Measurements from ENCODE around the gene FUS. TPM values are rescaled to one million over a fixed set of nuclear protein-coding genes. Genes with fewer than 3 reads are reported as not detected.

The FUS gene
- total and polyA plus RNA-seq, 3 experiments from 2014 or later: 163 to 671 (median 621) TPM

- no peak overlapping the region for H3K27ac ChIP-seq (ENCODE audit: low read depth, low read length)
- Mint-ChIP-seq H3K27ac (peak overlapping the region; percentile 21 to 96 (median 74)), H3K27me3 (peaks cover 0 to 8% of the 10 kb centered on the region in 2 donors), H3K4me3 (peak overlapping the region; percentile 90 to 100 (median 97)), H3K4me1 (peaks cover 76 to 83% (median 80%) of the 10 kb centered on the region in 3 donors), H3K36me3 (peaks cover 30 to 83% (median 40%) of the 10 kb centered on the region in 3 donors), H3K9me3 (peaks cover 0 to 3% (median 0%) of the 10 kb centered on the region in 5 donors)
- peaks cover 73% of the 10 kb centered on the region for H3K4me1 ChIP-seq (ENCODE audit: insufficient read depth, low read length)
- ChIA-PET POLR2A (interaction anchor here (0.5 to 6.7 kb wide), 9 partner anchors 11 to 81 kb away, joined by 3 to 40 read pairs (median 4); partner anchors contain the start of genes PYCARD and PYDC1), CTCF (interaction anchor here (1.1 to 3.5 kb wide), 3 partner anchors 17 to 259 kb away, joined by 3 to 12 read pairs (median 6); partner anchors contain the start of gene ZNF843)
- H3K27me3 ChIP-seq (ENCODE audit: insufficient read depth, low read length, poor library complexity, severe bottlenecking): no peaks in the 10 kb centered on the region
- peaks cover 64% of the 10 kb centered on the region for H3K36me3 ChIP-seq (ENCODE audit: insufficient read depth, low read length)
- H3K9me3 ChIP-seq (ENCODE audit: low read length): no peaks in the 10 kb centered on the region
- no peak for DNase-seq
- H3K4me3 ChIP-seq (ENCODE audit: low read length): no peak overlapping the region
Measured at GRCh38 chr16:31183432-31184428, 3.8 kb downstream of the FUS start.

- Histone ChIP-seq H3K4me3 (ENCODE audit: low read length) (no peak overlapping the region), H3K36me3 (ENCODE audit: insufficient read depth, low read length) (peaks cover 76% of the 10 kb centered on the region), H3K27me3 (ENCODE audit: insufficient read depth, low read length, poor library complexity, severe bottlenecking) (no peaks in the 10 kb centered on the region), H3K9me3 (ENCODE audit: low read length) (no peaks in the 10 kb centered on the region), H3K4me1 (ENCODE audit: insufficient read depth, low read length) (peaks cover 80% of the 10 kb centered on the region), H3K27ac (ENCODE audit: low read depth, low read length) (no peak overlapping the region)
- peaks cover 42 to 93% (median 50%) of the 10 kb centered on the region in 3 donors for H3K36me3 Mint-ChIP-seq
- POLR2A ChIA-PET: interaction anchor here (0.6 to 6.7 kb wide), 5 partner anchors 10 to 42 kb away, joined by 3 to 40 read pairs (median 7); partner anchors contain the start of genes PYCARD and PYDC1
- CTCF ChIA-PET: interaction anchor here (0.6 to 3.5 kb wide), 2 partner anchors 11 to 43 kb away, joined by 3 to 12 read pairs; no protein-coding TSS in a partner anchor
- no peak for DNase-seq
- H3K4me1 Mint-ChIP-seq: peaks cover 82 to 88% (median 87%) of the 10 kb centered on the region in 3 donors
- peaks cover 0 to 3% (median 0%) of the 10 kb centered on the region in 5 donors for H3K9me3 Mint-ChIP-seq
- peak overlapping the region; percentile 3 to 72 (median 51) for H3K4me3 Mint-ChIP-seq
- H3K27ac Mint-ChIP-seq: peak overlapping the region; percentile 4 to 94 (median 72)
- H3K27me3 Mint-ChIP-seq: peaks cover 0 to 5% of the 10 kb centered on the region in 2 donors
Measured at GRCh38 chr16:31184888-31185287, 4.9 kb downstream of the FUS start.

GRCh38 chr16:31185339-31185738 is 5.4 kb downstream of the FUS start:
- peaks cover 46 to 95% (median 54%) of the 10 kb centered on the region in 3 donors for H3K36me3 Mint-ChIP-seq
- ChIA-PET POLR2A (interaction anchor here (6.7 kb wide), 1 partner anchor 16 kb away, joined by 40 read pairs; the partner anchor contains the start of gene PYCARD), CTCF (no interaction called here)
- peaks cover 0 to 2% of the 10 kb centered on the region in 2 donors for H3K27me3 Mint-ChIP-seq
- peak overlapping the region in 6 of 7 donors; percentile 31 to 72 (median 54) for H3K4me3 Mint-ChIP-seq
- peak overlapping the region in 7 of 8 donors; percentile 4 to 82 (median 69) for H3K27ac Mint-ChIP-seq
- no peaks in the 10 kb centered on the region for H3K27me3 ChIP-seq (ENCODE audit: insufficient read depth, low read length, poor library complexity, severe bottlenecking)
- H3K4me1 Mint-ChIP-seq: peaks cover 85 to 91% (median 90%) of the 10 kb centered on the region in 3 donors
- no peak overlapping the region for H3K27ac ChIP-seq (ENCODE audit: low read depth, low read length)
- peaks cover 0 to 3% (median 0%) of the 10 kb centered on the region in 5 donors for H3K9me3 Mint-ChIP-seq
- peaks cover 82% of the 10 kb centered on the region for H3K4me1 ChIP-seq (ENCODE audit: insufficient read depth, low read length)
- no peak overlapping the region for H3K4me3 ChIP-seq (ENCODE audit: low read length)
- peaks cover 80% of the 10 kb centered on the region for H3K36me3 ChIP-seq (ENCODE audit: insufficient read depth, low read length)
- no peaks in the 10 kb centered on the region for H3K9me3 ChIP-seq (ENCODE audit: low read length)
- no peak for DNase-seq

- Mint-ChIP-seq H3K4me1 (peaks cover 86 to 97% (median 96%) of the 10 kb centered on the region in 3 donors), H3K36me3 (peaks cover 55 to 96% (median 59%) of the 10 kb centered on the region in 3 donors), H3K27me3 (no peaks in the 10 kb centered on the region), H3K27ac (peak overlapping the region; percentile 2 to 82 (median 56)), H3K9me3 (peaks cover 0 to 2% (median 0%) of the 10 kb centered on the region in 5 donors), H3K4me3 (peak overlapping the region; percentile 16 to 75 (median 62))
- Histone ChIP-seq H3K4me1 (ENCODE audit: insufficient read depth, low read length) (peaks cover 82% of the 10 kb centered on the region), H3K27me3 (ENCODE audit: insufficient read depth, low read length, poor library complexity, severe bottlenecking) (no peaks in the 10 kb centered on the region), H3K9me3 (ENCODE audit: low read length) (no peaks in the 10 kb centered on the region), H3K36me3 (ENCODE audit: insufficient read depth, low read length) (peaks cover 89% of the 10 kb centered on the region), H3K4me3 (ENCODE audit: low read length) (no peak overlapping the region), H3K27ac (ENCODE audit: low read depth, low read length) (no peak overlapping the region)
- ChIA-PET POLR2A (interaction anchor here (6.7 kb wide), 1 partner anchor 15 kb away, joined by 40 read pairs; the partner anchor contains the start of gene PYCARD), CTCF (interaction anchor here (2.1 kb wide), 1 partner anchor 44 kb away, joined by 7 read pairs; no protein-coding TSS in a partner anchor)
- DNase-seq: no peak
Measured at GRCh38 chr16:31186176-31186575, 6.2 kb downstream of the FUS start.

GRCh38 chr16:31186930-31187807 is 7.2 kb downstream of the FUS start:
- DNase-seq: no peak
- Histone ChIP-seq H3K4me1 (ENCODE audit: insufficient read depth, low read length) (peaks cover 75% of the 10 kb centered on the region), H3K27me3 (ENCODE audit: insufficient read depth, low read length, poor library complexity, severe bottlenecking) (no peaks in the 10 kb centered on the region), H3K36me3 (ENCODE audit: insufficient read depth, low read length) (peaks cover 94% of the 10 kb centered on the region), H3K27ac (ENCODE audit: low read depth, low read length) (no peak overlapping the region), H3K4me3 (ENCODE audit: low read length) (no peak overlapping the region), H3K9me3 (ENCODE audit: low read length) (no peaks in the 10 kb centered on the region)
- no peaks in the 10 kb centered on the region for H3K9me3 Mint-ChIP-seq
- H3K4me3 Mint-ChIP-seq: peak overlapping the region in 5 of 7 donors; percentile 9 to 34 (median 26)
- H3K4me1 Mint-ChIP-seq: peaks cover 85 to 96% (median 96%) of the 10 kb centered on the region in 3 donors
- ChIA-PET CTCF (interaction anchor here (1.5 to 2.1 kb wide), 2 partner anchors 11 to 45 kb away, joined by 5 to 7 read pairs; no protein-coding TSS in a partner anchor), POLR2A (interaction anchor here (0.6 to 6.7 kb wide), 4 partner anchors 14 to 62 kb away, joined by 3 to 40 read pairs (median 6); partner anchors contain the start of gene PYCARD)
- peak overlapping the region; percentile 64 to 85 (median 67) for H3K27ac Mint-ChIP-seq
- no peaks in the 10 kb centered on the region for H3K27me3 Mint-ChIP-seq
- peaks cover 57 to 97% (median 59%) of the 10 kb centered on the region in 3 donors for H3K36me3 Mint-ChIP-seq

- ChIA-PET CTCF (interaction anchor here (1.5 to 2.1 kb wide), 2 partner anchors 11 to 45 kb away, joined by 5 to 7 read pairs; no protein-coding TSS in a partner anchor), POLR2A (interaction anchor here (0.6 to 6.7 kb wide), 4 partner anchors 14 to 63 kb away, joined by 3 to 40 read pairs (median 6); partner anchors contain the start of gene PYCARD)
- Mint-ChIP-seq H3K27me3 (no peaks in the 10 kb centered on the region), H3K4me1 (peaks cover 79 to 91% (median 91%) of the 10 kb centered on the region in 3 donors), H3K4me3 (peak overlapping the region in 2 of 7 donors; percentile 21 to 23), H3K36me3 (peaks cover 53 to 97% (median 60%) of the 10 kb centered on the region in 3 donors), H3K27ac (peak overlapping the region in 6 of 8 donors; percentile 10 to 85 (median 58)), H3K9me3 (no peaks in the 10 kb centered on the region)
- H3K27ac ChIP-seq (ENCODE audit: low read depth, low read length): no peak overlapping the region
- no peaks in the 10 kb centered on the region for H3K27me3 ChIP-seq (ENCODE audit: insufficient read depth, low read length, poor library complexity, severe bottlenecking)
- no peaks in the 10 kb centered on the region for H3K9me3 ChIP-seq (ENCODE audit: low read length)
- DNase-seq: no peak
- H3K4me3 ChIP-seq (ENCODE audit: low read length): no peak overlapping the region
- H3K4me1 ChIP-seq (ENCODE audit: insufficient read depth, low read length): peaks cover 68% of the 10 kb centered on the region
- H3K36me3 ChIP-seq (ENCODE audit: insufficient read depth, low read length): peaks cover 90% of the 10 kb centered on the region
Measured at GRCh38 chr16:31187808-31188189, 7.9 kb downstream of the FUS start.

Measured in CD8-positive, alpha-beta memory T cell (primary cell).